ENCODE measurements around the gene SHROOM4.

SHROOM4 gene

DNA sequence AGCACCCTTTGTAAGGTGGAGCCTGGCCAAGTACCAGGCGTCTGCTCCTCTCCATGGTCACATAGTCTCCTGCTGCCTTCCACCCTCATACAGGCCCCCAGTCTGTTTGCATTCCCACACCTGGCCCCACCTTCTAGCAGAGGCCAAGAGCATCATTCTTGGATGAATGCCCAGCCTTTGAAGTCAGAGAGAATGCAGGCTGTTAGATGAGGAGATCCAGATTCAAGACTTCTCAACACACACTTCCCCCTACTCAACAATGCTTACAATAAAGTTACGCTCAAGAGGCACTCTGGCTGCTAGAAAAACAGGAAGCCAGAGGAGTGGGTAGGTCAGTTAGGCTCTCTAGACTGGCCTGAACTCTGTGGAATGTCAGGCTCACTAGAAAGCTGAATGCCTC is 43.3 kb downstream of the SHROOM4 start:
- POLR2A ChIA-PET, result no interaction called here
- DNase-seq (ENCODE audit: extremely low spot score), result no peak
- CTCF ChIA-PET, result interaction anchor here (0.9 kb wide), 1 partner anchor 23 kb away, joined by 3 read pairs; no protein-coding TSS in a partner anchor
- TF ChIP-seq, protein P1, sequence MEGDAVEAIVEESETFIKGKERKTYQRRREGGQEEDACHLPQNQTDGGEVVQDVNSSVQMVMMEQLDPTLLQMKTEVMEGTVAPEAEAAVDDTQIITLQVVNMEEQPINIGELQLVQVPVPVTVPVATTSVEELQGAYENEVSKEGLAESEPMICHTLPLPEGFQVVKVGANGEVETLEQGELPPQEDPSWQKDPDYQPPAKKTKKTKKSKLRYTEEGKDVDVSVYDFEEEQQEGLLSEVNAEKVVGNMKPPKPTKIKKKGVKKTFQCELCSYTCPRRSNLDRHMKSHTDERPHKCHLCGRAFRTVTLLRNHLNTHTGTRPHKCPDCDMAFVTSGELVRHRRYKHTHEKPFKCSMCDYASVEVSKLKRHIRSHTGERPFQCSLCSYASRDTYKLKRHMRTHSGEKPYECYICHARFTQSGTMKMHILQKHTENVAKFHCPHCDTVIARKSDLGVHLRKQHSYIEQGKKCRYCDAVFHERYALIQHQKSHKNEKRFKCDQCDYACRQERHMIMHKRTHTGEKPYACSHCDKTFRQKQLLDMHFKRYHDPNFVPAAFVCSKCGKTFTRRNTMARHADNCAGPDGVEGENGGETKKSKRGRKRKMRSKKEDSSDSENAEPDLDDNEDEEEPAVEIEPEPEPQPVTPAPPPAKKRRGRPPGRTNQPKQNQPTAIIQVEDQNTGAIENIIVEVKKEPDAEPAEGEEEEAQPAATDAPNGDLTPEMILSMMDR (IDR thresholded peaks at IDR 0.05; ENCODE audit: control extremely low read depth, extremely low read depth, low read depth, missing control alignments), result no peak

DNA sequence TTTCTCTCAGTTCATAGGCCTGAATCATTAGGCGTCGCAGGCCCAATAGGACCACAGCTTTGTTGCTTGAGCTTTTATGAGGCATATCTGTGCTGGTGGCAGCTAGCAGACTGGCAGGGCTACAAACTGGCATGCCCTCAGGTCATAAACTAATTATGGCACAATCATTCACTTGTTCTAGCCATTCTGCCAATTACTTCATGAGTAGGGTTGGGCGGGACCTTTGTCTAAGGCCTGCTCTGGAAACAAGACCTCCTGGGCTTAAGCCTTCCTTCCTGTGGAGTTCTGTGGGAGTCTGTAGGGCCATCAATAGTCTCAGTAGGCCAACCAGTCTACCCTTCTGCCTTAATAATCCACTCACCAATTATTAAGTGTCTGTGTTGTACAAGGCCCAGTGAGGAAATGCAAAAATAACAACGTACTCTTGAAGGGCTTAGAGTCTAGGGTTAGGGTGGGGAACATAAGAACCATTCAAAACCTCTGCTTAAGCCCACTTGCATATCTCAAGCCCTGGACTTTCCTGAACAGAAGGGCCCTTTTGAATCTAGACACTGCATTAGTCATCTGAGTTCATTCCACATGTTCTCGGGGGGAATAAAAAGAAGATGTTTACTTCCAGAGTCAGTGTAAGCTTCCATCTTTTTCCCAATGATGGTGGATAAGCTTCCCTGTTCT is 44.5 kb downstream of the SHROOM4 start:
- ChIA-PET CTCF (no interaction called here), POLR2A (no interaction called here)
- TF ChIP-seq, protein P1 (IDR thresholded peaks at IDR 0.05; ENCODE audit: control extremely low read depth, extremely low read depth, low read depth, missing control alignments), result no peak
- no peak for DNase-seq (ENCODE audit: extremely low spot score)

DNA sequence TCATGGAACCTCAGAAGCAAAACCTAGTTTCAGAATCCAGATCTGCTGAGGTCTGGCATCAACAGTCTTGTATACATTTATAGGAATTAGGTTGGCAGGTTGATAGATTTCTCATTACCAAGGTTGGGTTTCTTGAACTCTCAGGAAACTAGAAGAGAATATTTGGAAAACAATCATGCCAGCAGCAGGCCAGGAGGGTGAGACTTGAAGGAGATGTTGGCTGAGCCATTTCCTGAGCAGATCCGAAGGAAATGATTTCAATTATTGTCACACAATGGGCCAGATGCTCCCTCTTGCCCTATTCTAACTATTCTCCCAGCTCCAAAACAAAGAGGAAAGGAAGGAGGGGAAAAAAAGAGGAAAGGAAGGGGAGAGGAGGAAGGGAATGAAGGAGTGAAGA is 45.2 kb downstream of the SHROOM4 start:
- TF ChIP-seq, protein P1 (IDR thresholded peaks at IDR 0.05; ENCODE audit: control extremely low read depth, extremely low read depth, low read depth, missing control alignments), result no peak
- no peak for DNase-seq (ENCODE audit: extremely low spot score)
- CTCF ChIA-PET, result no interaction called here
- POLR2A ChIA-PET, result no interaction called here

DNA sequence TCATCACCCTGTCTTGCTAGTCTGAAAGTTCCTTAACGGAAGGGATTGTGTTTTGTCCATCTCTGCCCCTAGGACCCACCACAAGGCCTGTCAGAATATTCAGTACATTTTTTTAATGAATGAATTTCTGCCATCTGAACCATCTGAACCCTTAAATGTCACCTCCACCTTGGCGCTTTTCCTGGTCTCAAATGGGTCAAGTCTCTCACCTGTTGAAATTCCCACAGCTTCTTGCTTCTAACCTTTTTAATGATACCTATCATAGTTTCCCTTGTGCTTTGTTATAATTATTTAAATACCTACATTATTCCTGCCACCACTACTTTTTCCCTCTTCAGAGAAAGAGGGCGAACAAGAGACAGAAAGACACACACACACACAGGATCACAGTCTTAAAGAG is 48.0 kb downstream of the SHROOM4 start:
- TF ChIP-seq, protein P1 (IDR thresholded peaks at IDR 0.05; ENCODE audit: control extremely low read depth, extremely low read depth, low read depth, missing control alignments), result no peak
- no peak for DNase-seq (ENCODE audit: extremely low spot score)
- POLR2A ChIA-PET, result no interaction called here
- CTCF ChIA-PET, result no interaction called here

DNA sequence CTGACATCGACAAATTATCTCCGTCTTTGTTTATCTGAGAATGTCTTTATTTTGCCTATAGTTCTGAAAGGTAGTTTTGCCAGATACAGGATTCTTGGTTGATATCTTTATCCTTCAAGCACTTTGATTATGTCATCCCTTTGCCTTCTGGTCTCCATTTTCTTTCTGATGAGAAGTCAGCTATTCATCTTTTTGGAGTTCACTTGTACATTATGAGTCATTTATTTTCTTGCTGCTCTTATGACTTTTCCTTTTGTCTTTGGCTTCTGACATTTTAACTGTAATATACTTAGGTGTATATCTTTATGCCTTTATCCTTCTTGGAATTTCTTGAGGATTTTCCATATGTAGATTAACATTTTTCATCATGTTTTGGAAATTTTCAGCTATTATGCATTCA is 51.4 kb downstream of the SHROOM4 start:
- TF ChIP-seq, protein P1 (IDR thresholded peaks at IDR 0.05; ENCODE audit: control extremely low read depth, extremely low read depth, low read depth, missing control alignments), result no peak
- POLR2A ChIA-PET, result no interaction called here
- CTCF ChIA-PET, result interaction anchor here (1.9 kb wide), 1 partner anchor 10 kb away, joined by 5 read pairs; no protein-coding TSS in a partner anchor
- DNase-seq (ENCODE audit: extremely low spot score), result no peak

DNA sequence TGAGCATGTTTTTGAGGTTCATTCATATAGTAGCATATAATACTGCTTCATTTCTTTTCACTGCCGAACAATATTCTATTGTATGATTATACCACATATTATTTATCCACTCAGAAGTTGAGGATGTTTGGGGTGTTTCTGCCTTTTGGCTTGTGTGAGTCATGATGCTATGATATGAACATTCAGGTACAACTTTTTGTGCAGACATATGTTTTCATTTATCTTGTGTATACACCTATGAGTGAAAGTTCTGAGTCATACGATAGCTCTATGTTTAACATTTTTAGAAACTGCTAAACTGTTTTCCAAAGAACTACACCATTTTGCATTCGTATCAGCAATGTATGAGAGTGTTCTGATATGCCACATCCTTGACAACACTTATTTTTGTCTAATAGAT is 57.7 kb downstream of the SHROOM4 start:
- ChIA-PET POLR2A (no interaction called here), CTCF (interaction anchor here (1.8 kb wide), 1 partner anchor 9 kb away, joined by 3 read pairs; no protein-coding TSS in a partner anchor)
- TF ChIP-seq, protein P1 (IDR thresholded peaks at IDR 0.05; ENCODE audit: control extremely low read depth, extremely low read depth, low read depth, missing control alignments), result no peak
- no peak for DNase-seq (ENCODE audit: extremely low spot score)

Data from GM10248 (cell line).